GM21526 (cell line): ENCODE data around the gene ZNF280B.
"Not testable (repeated sequence)": the region's sequence is repeated elsewhere in the genome, so short reads cannot be mapped to it uniquely, and the experiment has no call there.

Experiments
- ATAC-seq: cut with Tn5 transposase; IDR thresholded peaks from one replicate; pipeline ENCODE4 v1.9.1; 2021; ENCODE audit warnings: moderate library complexity; ENCODE audit not compliant: unreplicated experiment, low FRiP score

The ZNF280B gene

DNA sequence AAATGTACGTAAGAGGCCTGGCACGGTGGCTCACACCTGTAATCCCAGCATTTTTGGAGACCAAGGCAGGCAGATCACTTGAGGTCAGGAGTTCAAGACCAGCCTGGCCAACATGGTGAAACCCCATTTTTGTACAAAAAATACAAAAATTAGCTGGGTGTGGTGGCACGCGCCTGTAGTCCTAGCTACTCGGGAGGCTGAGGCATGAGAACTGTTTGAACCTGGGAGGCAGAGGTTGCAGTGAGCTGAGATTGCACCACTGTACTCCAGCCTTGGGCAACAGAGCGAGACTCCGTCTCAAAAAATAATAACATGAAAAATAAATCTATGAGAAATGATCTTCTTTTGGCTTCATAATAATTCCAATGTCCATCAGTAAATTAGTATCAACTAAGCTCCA lies 2.3 kb upstream of the ZNF280B start:
- not testable (repeated sequence) for ATAC-seq

GRCh38 chr22:22509912-22510311 lies 1.4 kb upstream of the ZNF280B start:
- not testable (repeated sequence) for ATAC-seq

GRCh38 chr22:22507743-22508273 lies 734 bp downstream of the ZNF280B start:
- ATAC-seq, result peak; percentile 14

DNA sequence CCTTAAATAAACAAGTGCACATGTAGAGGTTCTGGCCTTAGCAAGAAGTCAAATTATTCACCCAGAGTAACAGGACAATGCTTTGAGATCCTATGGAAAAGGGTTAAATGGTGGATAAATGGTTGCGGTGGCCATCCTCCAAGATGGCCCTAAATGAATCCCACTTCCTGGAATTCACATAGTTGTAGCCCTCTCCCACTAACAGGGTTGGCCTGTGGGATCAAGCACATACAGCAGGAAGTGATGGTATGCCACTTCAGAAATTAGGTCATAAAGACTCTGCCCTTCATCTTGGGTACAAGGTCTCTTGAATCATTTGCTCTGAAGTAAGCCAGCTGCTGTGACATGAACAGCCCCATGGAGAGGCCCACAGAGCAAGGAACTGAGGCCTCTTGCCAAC lies 1.8 kb downstream of the ZNF280B start:
- no peak for ATAC-seq

DNA sequence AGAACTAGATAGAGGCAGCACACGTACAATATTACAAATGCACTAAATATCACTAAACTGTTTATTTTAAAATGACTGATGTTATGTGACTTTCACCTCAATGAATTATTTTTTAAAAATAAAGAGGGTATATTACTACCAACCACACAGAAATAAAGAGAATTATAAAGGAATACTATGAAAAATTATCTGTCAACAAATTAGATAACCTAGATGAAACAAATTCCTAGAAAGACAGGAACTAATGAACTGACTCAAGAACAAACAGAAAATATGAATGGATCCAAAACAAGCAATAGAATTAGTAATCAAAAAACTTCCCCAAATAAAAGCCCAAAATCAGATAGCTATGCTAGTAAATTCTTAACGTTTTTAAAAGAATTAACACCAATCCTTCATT lies 10.3 kb downstream of the ZNF280B start:
- no peak for ATAC-seq

- not testable (repeated sequence) for ATAC-seq
Observed at GRCh38 chr22:22491589-22491988, 17.0 kb downstream of the ZNF280B start.

DNA sequence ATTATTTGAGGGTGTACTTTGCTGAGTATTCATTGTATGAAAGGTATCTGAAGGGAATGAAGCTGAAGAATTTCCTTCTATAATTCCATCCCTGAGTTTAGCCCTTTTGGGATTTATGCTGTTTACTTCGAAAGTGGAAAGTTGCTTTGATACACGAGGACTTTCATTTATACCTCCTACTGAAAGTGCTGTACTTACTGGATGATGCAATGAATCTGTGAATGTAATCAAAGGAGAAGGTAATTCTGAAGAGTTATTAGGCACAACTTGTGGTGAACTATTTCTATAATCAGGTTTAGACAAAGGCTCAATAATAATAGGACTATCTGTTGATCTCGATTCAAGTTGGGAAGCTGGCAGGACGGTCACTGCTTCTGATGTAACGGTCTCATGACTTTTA lies 19.8 kb downstream of the ZNF280B start:
- no peak for ATAC-seq

- ATAC-seq, result no peak
Observed at GRCh38 chr22:22487869-22488597, 20.5 kb downstream of the ZNF280B start.

DNA sequence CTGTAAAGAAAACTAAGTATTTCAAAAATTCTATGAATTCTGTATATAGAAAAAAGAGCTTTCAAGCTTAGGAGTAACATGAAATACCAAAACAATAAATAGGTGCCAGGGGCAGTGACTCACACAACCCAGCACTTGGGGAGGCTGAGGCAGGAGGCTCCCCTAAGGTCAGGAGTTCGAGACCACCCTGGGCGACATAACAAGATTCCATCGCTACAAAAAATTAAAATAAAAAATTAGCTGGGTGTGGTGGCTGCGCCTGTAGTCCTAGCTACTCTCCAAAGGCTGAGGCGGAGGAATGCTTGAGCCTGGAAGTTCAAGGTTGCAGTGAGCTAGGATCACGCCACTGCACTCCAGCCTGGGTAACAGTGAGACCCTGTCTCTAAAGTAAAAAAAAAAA lies 21.5 kb downstream of the ZNF280B start:
- ATAC-seq, result no peak

- ATAC-seq, result no peak
Observed at GRCh38 chr22:22486132-22486899, 22.2 kb downstream of the ZNF280B start.

- ATAC-seq, result no peak
Observed at GRCh38 chr22:22485524-22485923, 23.0 kb downstream of the ZNF280B start.

GRCh38 chr22:22484023-22484422 lies 24.5 kb downstream of the ZNF280B start:
- no peak for ATAC-seq

DNA sequence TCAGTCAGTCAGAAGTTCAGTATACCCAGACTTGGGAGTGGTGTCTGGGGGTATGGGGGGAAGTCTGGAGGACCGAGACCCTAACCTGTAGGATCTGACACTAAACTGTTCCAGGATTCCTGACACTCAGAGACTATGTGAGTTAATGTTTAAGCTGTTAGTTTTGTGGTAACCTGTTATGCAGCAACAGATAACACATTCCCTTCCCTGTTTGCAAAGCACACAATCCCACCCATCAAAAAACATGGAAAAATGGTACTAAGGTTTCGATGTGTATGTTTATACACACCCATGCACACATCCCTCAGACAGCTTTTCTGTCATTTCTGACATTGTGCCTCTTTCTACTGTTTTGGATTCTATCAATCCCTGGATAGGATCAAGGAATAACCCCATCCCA lies 27.6 kb downstream of the ZNF280B start:
- ATAC-seq, result no peak

GRCh38 chr22:22479999-22480532 lies 28.5 kb downstream of the ZNF280B start:
- no peak for ATAC-seq

DNA sequence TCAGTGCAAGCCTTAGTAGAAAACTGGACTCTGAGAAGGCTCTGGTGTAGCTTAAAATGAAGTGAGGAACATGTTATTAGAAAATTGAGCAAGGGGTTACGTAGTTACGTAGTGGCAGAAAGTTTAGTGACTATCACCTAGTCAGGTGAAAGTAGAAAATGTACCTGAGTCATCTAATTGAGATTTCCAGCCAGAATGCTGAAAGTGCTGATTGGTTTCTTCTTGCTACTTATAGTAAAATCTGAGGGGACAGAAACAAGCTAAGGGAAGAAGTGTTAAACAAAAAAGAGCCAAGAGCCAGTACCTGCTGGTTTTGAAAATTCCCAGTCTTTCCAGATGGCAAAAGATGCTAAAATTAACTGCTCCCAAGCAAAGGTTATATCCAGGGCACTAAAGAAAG lies 29.4 kb downstream of the ZNF280B start:
- ATAC-seq, result no peak

- no peak for ATAC-seq
Observed at GRCh38 chr22:22478470-22478869, 30.1 kb downstream of the ZNF280B start.

DNA sequence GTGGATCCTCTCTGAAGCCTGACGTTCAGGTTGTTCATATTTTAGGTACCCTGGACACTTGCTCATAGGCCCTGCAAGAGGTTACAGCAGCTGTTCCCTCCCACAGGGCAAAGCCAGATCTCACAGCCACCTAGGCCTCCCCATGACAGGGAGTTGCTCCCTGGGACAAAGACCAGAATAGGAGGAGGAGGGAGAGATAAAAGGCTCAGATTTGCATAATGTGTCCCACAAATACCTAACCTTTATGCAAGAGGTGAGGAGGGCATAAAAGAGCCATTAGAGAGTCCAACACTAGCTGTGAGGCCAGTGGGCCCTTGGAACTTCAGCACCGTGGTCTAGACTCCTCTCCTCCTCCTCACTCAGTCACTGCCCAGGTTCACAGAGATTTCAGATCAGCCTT lies 33.8 kb downstream of the ZNF280B start:
- ATAC-seq, result no peak

- ATAC-seq, result not testable (repeated sequence)
Observed at GRCh38 chr22:22471104-22471503, 37.4 kb downstream of the ZNF280B start.

DNA sequence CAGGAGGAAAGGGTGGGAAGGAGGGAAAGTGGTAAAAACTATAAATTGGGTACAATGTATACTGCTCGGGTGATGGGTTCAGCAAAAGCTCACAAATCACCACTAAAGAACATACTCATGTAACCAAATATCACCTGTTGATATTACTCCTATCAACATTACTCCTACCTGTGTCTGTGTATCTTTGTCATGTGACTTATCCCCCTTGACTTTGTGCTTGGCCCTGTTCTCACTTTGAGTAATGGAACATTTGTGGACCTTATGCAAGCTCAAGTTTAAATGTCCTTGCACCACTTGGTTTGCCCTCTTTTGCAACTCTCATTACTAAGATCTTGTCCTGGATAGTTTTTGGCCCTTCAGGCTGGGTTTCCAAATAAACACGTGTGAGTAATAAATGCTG lies 39.0 kb downstream of the ZNF280B start:
- ATAC-seq, result no peak

DNA sequence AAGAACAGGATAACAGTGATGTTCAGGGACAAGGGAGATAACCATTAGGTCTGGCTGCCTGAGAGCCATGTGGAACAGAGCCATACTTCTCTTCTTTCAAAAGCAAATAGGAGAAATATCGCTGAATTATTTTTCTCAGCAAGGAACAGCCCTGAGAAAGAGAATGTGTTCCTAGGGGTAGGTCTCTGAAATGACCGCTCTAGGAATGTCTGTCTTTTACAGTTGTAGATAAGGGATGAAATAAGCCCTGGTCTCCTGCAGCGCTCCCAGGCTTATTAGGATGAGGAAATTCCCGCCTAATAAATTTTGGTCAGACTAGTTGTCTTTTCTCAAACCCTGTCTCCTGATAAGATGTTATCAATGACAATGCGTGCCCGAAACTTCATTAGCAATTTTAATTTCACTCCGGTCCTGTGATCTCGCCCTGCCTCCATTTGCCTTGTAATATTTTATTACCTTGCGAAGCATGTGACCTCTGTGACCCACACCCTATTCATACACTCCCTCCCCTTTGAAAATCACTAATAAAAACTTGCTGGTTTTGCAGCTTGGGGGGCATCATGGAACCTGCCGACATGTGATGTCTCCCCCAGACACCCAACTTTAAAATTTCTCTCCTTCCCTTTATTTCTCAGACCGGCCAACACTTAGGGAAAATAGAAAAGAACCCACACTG lies 39.6 kb downstream of the ZNF280B start:
- not testable (repeated sequence) for ATAC-seq

- ATAC-seq, result no peak
Observed at GRCh38 chr22:22467112-22467511, 41.4 kb downstream of the ZNF280B start.
